Skeletal muscle satellite cell (primary cell): ENCODE results near the gene ELMO1.

ENCODE experiments used
- H3K27me3 ChIP-seq: 2 replicates; pipeline ENCODE4 v1.7.0; 2013; ENCODE audit warnings: low read length; ENCODE audit not compliant: control insufficient read depth, insufficient read depth
- H3K36me3 ChIP-seq: 2 replicates; pipeline ENCODE4 v1.7.0; 2013; ENCODE audit warnings: mild to moderate bottlenecking, control low read depth, low read length; ENCODE audit not compliant: insufficient read depth
- H3K4me1 ChIP-seq: 2 replicates; pipeline ENCODE4 v1.7.0; 2013; ENCODE audit warnings: low read length; ENCODE audit not compliant: control insufficient read depth, insufficient read depth
- H3K4me2 ChIP-seq: 2 replicates; pipeline ENCODE4 v1.7.0; 2013; ENCODE audit warnings: mild to moderate bottlenecking, low read length
- H3K4me3 ChIP-seq: 2 replicates; pipeline ENCODE4 v1.7.0; 2013; ENCODE audit warnings: low read length
- H3K9ac ChIP-seq: 2 replicates; pipeline ENCODE4 v1.7.0; 2013; ENCODE audit warnings: mild to moderate bottlenecking, low read depth, low read length, moderate library complexity
- H3K9me3 ChIP-seq: replicated peaks from 2 replicates; pipeline ENCODE4 v1.7.0; 2013; ENCODE audit warnings: mild to moderate bottlenecking, control low read depth, low read length

ELMO1 gene

GRCh38 chr7:36821617-36822016, 627.0 kb downstream of the ELMO1 start:
- no peaks in the 10 kb centered on the region for H3K9me3 ChIP-seq
- no peaks in the 10 kb centered on the region for H3K36me3 ChIP-seq

GRCh38 chr7:36820527-36821170, 628.0 kb downstream of the ELMO1 start:
- no peaks in the 10 kb centered on the region for H3K27me3 ChIP-seq
- no peak overlapping the region for H3K4me2 ChIP-seq
- no peak overlapping the region for H3K4me3 ChIP-seq
- no peaks in the 10 kb centered on the region for H3K4me1 ChIP-seq
- no peak overlapping the region for H3K9ac ChIP-seq
- H3K9me3 ChIP-seq: no peaks in the 10 kb centered on the region
- H3K36me3 ChIP-seq: no peaks in the 10 kb centered on the region

More at GRCh38 chr7:36821617-36822016, 627.0 kb downstream of the ELMO1 start:
- Histone ChIP-seq H3K4me3 (no peak overlapping the region), H3K4me1 (no peaks in the 10 kb centered on the region), H3K4me2 (no peak overlapping the region), H3K9ac (no peak overlapping the region), H3K27me3 (no peaks in the 10 kb centered on the region)

DNA sequence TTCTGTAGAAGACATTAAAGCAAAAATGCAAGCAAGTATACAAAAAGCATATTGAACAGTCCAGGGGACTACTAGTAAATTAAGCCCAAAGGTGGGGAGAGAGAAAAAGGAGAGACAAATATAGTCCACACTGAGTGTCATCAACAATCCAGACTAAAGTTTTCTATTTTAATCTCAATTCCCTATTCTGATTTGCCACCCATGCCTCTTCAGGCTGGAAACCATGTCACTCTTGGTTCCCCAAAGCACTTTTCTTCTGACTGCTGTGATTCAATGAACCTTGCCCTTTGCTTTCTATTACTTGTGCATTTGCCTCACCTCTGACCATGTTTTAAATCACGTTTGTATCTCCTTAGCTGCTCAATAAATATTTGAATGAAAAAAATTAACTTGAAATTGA, 629.0 kb downstream of the ELMO1 start:
- H3K27me3 ChIP-seq: no peaks in the 10 kb centered on the region
- H3K36me3 ChIP-seq: no peaks in the 10 kb centered on the region
- no peak overlapping the region for H3K4me3 ChIP-seq
- no peaks in the 10 kb centered on the region for H3K4me1 ChIP-seq
- no peak overlapping the region for H3K4me2 ChIP-seq
- H3K9ac ChIP-seq: no peak overlapping the region
- H3K9me3 ChIP-seq: no peaks in the 10 kb centered on the region

- Histone ChIP-seq H3K9ac (no peak overlapping the region), H3K4me1 (no peaks in the 10 kb centered on the region), H3K36me3 (no peaks in the 10 kb centered on the region), H3K4me2 (no peak overlapping the region), H3K4me3 (no peak overlapping the region), H3K27me3 (no peaks in the 10 kb centered on the region), H3K9me3 (no peaks in the 10 kb centered on the region)
Observed at GRCh38 chr7:36814311-36814710, 634.4 kb downstream of the ELMO1 start.

GRCh38 chr7:36811807-36812206, 636.9 kb downstream of the ELMO1 start:
- H3K4me3 ChIP-seq: no peak overlapping the region
- no peaks in the 10 kb centered on the region for H3K27me3 ChIP-seq
- no peak overlapping the region for H3K9ac ChIP-seq
- H3K4me2 ChIP-seq: no peak overlapping the region
- H3K4me1 ChIP-seq: no peaks in the 10 kb centered on the region
- H3K36me3 ChIP-seq: no peaks in the 10 kb centered on the region
- no peaks in the 10 kb centered on the region for H3K9me3 ChIP-seq

DNA sequence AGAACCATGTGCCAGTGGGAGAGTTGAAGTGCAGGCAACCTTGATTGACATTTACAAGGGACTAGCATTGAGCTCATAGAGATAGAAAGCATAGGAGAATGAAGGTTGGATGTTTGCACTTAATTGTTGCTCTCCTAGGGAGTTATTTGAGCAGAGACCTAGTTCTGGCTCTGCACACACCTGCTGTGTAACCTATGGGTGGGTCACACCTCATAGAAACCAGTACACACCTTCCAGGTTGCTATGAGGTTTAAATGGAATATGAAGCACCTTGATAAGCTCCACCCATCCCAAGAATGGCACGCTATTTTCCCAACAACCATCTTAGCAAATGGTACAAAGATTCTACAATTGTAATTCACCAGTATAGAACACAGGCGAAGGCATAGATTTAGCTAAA, 638.2 kb downstream of the ELMO1 start:
- Histone ChIP-seq H3K4me1 (no peaks in the 10 kb centered on the region), H3K4me3 (no peak overlapping the region), H3K9me3 (no peaks in the 10 kb centered on the region), H3K36me3 (no peaks in the 10 kb centered on the region), H3K27me3 (no peaks in the 10 kb centered on the region), H3K4me2 (no peak overlapping the region), H3K9ac (no peak overlapping the region)

DNA sequence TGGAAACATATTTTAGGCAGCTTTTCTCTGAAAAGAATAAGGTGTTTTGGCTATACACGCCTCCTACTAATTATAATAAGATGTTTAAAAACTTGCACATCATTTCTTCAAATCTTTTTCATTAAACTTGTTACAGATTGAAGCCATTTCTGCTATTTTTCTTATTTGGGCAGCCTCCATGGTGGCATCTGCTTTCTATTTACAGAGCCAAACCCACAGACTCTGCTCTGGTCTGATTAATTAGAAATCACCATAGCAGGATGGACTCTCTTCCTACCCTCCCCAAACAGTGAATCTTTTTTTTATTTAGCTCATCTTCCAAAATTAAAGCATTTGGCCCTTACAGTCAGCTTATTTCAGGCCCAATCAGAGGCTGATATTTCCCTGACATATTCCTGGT, 638.6 kb downstream of the ELMO1 start:
- H3K36me3 ChIP-seq: no peaks in the 10 kb centered on the region
- H3K9me3 ChIP-seq: no peaks in the 10 kb centered on the region
- no peak overlapping the region for H3K9ac ChIP-seq
- no peak overlapping the region for H3K4me2 ChIP-seq
- H3K4me1 ChIP-seq: no peaks in the 10 kb centered on the region
- no peaks in the 10 kb centered on the region for H3K27me3 ChIP-seq
- no peak overlapping the region for H3K4me3 ChIP-seq

GRCh38 chr7:36809510-36809909, 639.2 kb downstream of the ELMO1 start:
- no peaks in the 10 kb centered on the region for H3K27me3 ChIP-seq
- H3K4me3 ChIP-seq: no peak overlapping the region
- H3K9me3 ChIP-seq: no peaks in the 10 kb centered on the region

GRCh38 chr7:36809086-36809485, 639.6 kb downstream of the ELMO1 start:
- H3K4me2 ChIP-seq: no peak overlapping the region
- no peaks in the 10 kb centered on the region for H3K9me3 ChIP-seq
- no peak overlapping the region for H3K4me3 ChIP-seq
- H3K9ac ChIP-seq: no peak overlapping the region
- no peaks in the 10 kb centered on the region for H3K27me3 ChIP-seq
- no peaks in the 10 kb centered on the region for H3K36me3 ChIP-seq
- H3K4me1 ChIP-seq: no peaks in the 10 kb centered on the region

More at GRCh38 chr7:36809510-36809909, 639.2 kb downstream of the ELMO1 start:
- H3K36me3 ChIP-seq: no peaks in the 10 kb centered on the region
- no peaks in the 10 kb centered on the region for H3K4me1 ChIP-seq
- no peak overlapping the region for H3K4me2 ChIP-seq
- no peak overlapping the region for H3K9ac ChIP-seq

DNA sequence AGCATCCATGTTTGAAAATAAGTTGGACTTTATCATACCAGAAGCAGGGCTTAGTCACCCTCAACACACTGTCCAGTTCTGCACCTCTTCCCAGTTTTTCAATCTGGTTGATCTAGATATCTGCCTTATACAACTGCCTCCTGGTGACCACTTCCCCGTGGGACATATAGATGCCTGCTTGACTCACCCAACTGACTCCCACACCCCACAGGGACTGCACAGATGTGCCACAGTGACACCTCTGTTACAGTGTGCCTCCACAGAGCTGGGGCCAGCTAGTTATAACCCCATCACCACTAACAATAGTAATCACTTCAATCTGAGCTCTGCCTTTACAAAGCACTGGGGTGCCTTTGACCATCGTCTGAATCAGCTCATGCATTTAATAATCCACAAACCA, 641.8 kb downstream of the ELMO1 start:
- no peak overlapping the region for H3K9ac ChIP-seq
- H3K36me3 ChIP-seq: no peaks in the 10 kb centered on the region
- no peak overlapping the region for H3K4me2 ChIP-seq
- H3K4me1 ChIP-seq: no peaks in the 10 kb centered on the region
- no peak overlapping the region for H3K4me3 ChIP-seq
- H3K9me3 ChIP-seq: no peaks in the 10 kb centered on the region
- no peaks in the 10 kb centered on the region for H3K27me3 ChIP-seq
